Loucy (cell line): ENCODE data around the gene CAMTA1.

Experiments
- H2AFZ ChIP-seq: fragments of 200-600 bp; sonication (generic); 2 replicates; pipeline ENCODE4 v1.6.0; 2016; ENCODE audit warnings: antibody characterized with exemption, mild to moderate bottlenecking, low read length, moderate library complexity
- H3F3A ChIP-seq: fragments of 200-600 bp; 2 replicates; pipeline ENCODE4 v1.6.0; 2016; ENCODE audit warnings: antibody characterized with exemption, low read depth, mild to moderate bottlenecking
- H3K27me3 ChIP-seq: fragments of 200-600 bp; sonication (generic); 2 replicates; pipeline ENCODE4 v1.6.1; 2014; ENCODE audit warnings: low read length, mild to moderate bottlenecking; ENCODE audit not compliant: insufficient read depth, poor library complexity, severe bottlenecking
- H3K36me3 ChIP-seq: fragments of 200-600 bp; sonication (generic); 2 replicates; pipeline ENCODE4 v1.6.1; 2016; ENCODE audit warnings: low read length; ENCODE audit not compliant: insufficient read depth
- H3K4me1 ChIP-seq: fragments of 200-600 bp; sonication (generic); 2 replicates; pipeline ENCODE4 v1.5.1; 2014; ENCODE audit warnings: low read length, mild to moderate bottlenecking; ENCODE audit not compliant: insufficient read depth, poor library complexity, severe bottlenecking
- H3K4me2 ChIP-seq: fragments of 200-600 bp; sonication (generic); 2 replicates; pipeline ENCODE4 v1.6.0; 2014; ENCODE audit warnings: antibody characterized with exemption, low read length, low read depth, mild to moderate bottlenecking; ENCODE audit not compliant: poor library complexity, severe bottlenecking
- H3K4me3 ChIP-seq: fragments of 200-600 bp; sonication (generic); 2 replicates; pipeline ENCODE4 v1.5.1; 2014; ENCODE audit warnings: low read length, mild to moderate bottlenecking, mixed read lengths; ENCODE audit not compliant: poor library complexity, severe bottlenecking
- H3K79me2 ChIP-seq: fragments of 200-600 bp; sonication (generic); 2 replicates; pipeline ENCODE4 v1.6.1; 2014; ENCODE audit warnings: low read length; ENCODE audit not compliant: insufficient read depth
- H3K9ac ChIP-seq: fragments of 200-600 bp; sonication (generic); 2 replicates; pipeline ENCODE4 v1.6.0; 2014; ENCODE audit warnings: mild to moderate bottlenecking, low read depth, low read length, moderate library complexity; ENCODE audit not compliant: poor library complexity, severe bottlenecking
- H3K9me2 ChIP-seq: fragments of 200-600 bp; sonication (generic); replicated peaks from 2 replicates; pipeline ENCODE4 v1.6.1; 2016; ENCODE audit warnings: low read depth, low read length, mixed read lengths
- H3K9me3 ChIP-seq: fragments of 200-600 bp; sonication (generic); 2 replicates; pipeline ENCODE4 v1.6.1; 2014; ENCODE audit warnings: mild to moderate bottlenecking, antibody characterized with exemption, low read length, low read depth; ENCODE audit not compliant: insufficient read depth
- H4K20me1 ChIP-seq: fragments of 200-600 bp; sonication (generic); 2 replicates; pipeline ENCODE4 v1.6.0; 2014; ENCODE audit warnings: antibody characterized with exemption, low read length, mild to moderate bottlenecking; ENCODE audit not compliant: insufficient read depth, poor library complexity, severe bottlenecking
- EZH2phosphoT487 ChIP-seq: fragments of 200-600 bp; IDR thresholded peaks from 2 replicates; pipeline ENCODE4 v1.6.1; 2018; ENCODE audit warnings: antibody characterized with exemption, mild to moderate bottlenecking, moderate library complexity, borderline replicate concordance
- TF ChIP-seq, protein P1 (sequence below): fragments of 200-600 bp; sonication (generic); conservative IDR thresholded peaks from 2 replicates; pipeline ENCODE4 v1.5.1; 2014; ENCODE audit warnings: mild to moderate bottlenecking, antibody characterized with exemption, low read length

The CAMTA1 gene

GRCh38 chr1:7331926-7332535 is 546.8 kb downstream of the CAMTA1 start:
- Histone ChIP-seq H3K36me3 (no peaks in the 10 kb centered on the region), H3F3A (no peaks in the 10 kb centered on the region), H3K9ac (no peak overlapping the region), H3K27me3 (no peaks in the 10 kb centered on the region), H3K79me2 (no peaks in the 10 kb centered on the region), H3K4me3 (no peak overlapping the region), H4K20me1 (no peaks in the 10 kb centered on the region), H3K9me2 (no peaks in the 10 kb centered on the region), H3K9me3 (peaks cover 2% of the 10 kb centered on the region; the same call in 1 of the 2 replicates), H3K4me1 (no peaks in the 10 kb centered on the region), H2AFZ (no peak overlapping the region), H3K4me2 (no peak overlapping the region)
- TF ChIP-seq EZH2phosphoT487 = no peak
- TF ChIP-seq, protein P1, sequence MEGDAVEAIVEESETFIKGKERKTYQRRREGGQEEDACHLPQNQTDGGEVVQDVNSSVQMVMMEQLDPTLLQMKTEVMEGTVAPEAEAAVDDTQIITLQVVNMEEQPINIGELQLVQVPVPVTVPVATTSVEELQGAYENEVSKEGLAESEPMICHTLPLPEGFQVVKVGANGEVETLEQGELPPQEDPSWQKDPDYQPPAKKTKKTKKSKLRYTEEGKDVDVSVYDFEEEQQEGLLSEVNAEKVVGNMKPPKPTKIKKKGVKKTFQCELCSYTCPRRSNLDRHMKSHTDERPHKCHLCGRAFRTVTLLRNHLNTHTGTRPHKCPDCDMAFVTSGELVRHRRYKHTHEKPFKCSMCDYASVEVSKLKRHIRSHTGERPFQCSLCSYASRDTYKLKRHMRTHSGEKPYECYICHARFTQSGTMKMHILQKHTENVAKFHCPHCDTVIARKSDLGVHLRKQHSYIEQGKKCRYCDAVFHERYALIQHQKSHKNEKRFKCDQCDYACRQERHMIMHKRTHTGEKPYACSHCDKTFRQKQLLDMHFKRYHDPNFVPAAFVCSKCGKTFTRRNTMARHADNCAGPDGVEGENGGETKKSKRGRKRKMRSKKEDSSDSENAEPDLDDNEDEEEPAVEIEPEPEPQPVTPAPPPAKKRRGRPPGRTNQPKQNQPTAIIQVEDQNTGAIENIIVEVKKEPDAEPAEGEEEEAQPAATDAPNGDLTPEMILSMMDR = no peak

GRCh38 chr1:7333094-7333493 is 547.8 kb downstream of the CAMTA1 start:
- Histone ChIP-seq H2AFZ (no peak overlapping the region), H3K4me3 (no peak overlapping the region), H3K79me2 (no peaks in the 10 kb centered on the region), H3F3A (no peaks in the 10 kb centered on the region), H3K4me1 (no peaks in the 10 kb centered on the region), H3K9me2 (no peaks in the 10 kb centered on the region), H3K9ac (no peak overlapping the region), H4K20me1 (no peaks in the 10 kb centered on the region), H3K4me2 (no peak overlapping the region), H3K9me3 (peaks cover 4% of the 10 kb centered on the region; the same call in 1 of the 2 replicates), H3K27me3 (no peaks in the 10 kb centered on the region), H3K36me3 (no peaks in the 10 kb centered on the region)
- TF ChIP-seq, protein P1 = no peak
- no peak for TF ChIP-seq EZH2phosphoT487

DNA sequence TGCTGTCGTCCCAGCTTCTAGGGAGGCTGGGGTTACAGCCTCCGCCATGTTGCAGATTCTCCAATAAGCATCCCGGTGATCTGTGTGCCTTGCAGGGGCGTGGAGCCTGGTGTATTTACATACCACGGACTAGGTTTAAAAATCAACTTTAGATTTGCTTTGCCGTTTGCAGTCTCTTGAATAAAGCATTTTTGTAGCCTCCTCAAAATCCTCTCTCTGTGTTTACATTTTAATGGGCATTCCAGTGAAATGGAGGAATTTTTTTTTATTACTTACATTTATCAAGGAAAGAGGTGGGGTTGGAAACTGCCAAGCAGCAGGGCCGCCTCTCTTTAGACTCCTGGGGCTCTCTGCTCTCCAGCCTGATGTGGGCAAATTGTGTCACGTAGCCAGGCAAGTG is 548.4 kb downstream of the CAMTA1 start:
- H3K36me3 ChIP-seq = no peaks in the 10 kb centered on the region
- no peaks in the 10 kb centered on the region for H3K9me2 ChIP-seq
- no peak overlapping the region for H3K4me3 ChIP-seq
- no peaks in the 10 kb centered on the region for H3K79me2 ChIP-seq
- no peak for TF ChIP-seq EZH2phosphoT487
- TF ChIP-seq, protein P1 = no peak
- no peaks in the 10 kb centered on the region for H3F3A ChIP-seq
- no peaks in the 10 kb centered on the region for H3K4me1 ChIP-seq
- no peak overlapping the region for H2AFZ ChIP-seq
- H4K20me1 ChIP-seq = no peaks in the 10 kb centered on the region
- peaks cover 4% of the 10 kb centered on the region; the same call in 1 of the 2 replicates for H3K9me3 ChIP-seq
- no peak overlapping the region for H3K9ac ChIP-seq
- no peak overlapping the region for H3K4me2 ChIP-seq
- no peaks in the 10 kb centered on the region for H3K27me3 ChIP-seq
